ENCODE measurements around the gene COL20A1.

The COL20A1 gene

DNA sequence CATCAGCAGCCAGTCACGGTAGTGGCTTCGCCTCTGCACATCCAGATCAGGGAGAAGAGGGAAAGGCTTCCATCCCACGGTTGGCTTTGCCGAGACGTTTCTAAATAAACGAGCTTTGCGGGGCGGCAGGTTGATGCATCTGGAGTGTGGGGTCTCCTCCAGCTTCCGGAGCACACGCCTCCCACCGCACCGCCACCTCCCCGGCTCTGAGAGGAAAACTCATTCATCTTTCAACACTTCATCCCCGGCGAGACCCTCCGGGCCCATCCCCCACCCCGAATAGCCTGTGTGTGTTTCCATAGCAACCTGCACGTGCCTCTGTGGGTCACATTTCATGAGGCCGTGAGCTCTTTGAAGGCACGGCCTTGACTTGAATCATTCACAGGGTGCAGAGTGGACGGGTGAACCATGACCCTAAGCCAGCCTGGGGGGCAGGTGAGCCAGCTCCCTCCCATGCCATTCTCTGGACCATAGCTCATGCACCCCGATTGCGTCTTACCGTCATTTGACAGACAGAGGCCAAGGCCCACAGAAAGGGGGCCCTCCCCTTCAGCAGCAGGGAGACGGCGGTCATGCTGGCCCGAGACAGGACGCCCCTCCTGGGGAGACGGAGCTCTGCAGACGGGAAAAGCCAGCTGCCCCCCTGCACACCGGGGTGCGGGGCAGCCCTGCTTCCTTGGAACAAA, 84.4 kb downstream of the COL20A1 start (continued):
- TF ChIP-seq RARB (CRISPR knock-in tag; IDR thresholded peaks at IDR 0.05) (no peak), BACH2 (CRISPR knock-in tag; IDR thresholded peaks at IDR 0.05; ENCODE audit: borderline replicate concordance) (no peak), ZFP30 (CRISPR knock-in tag; IDR thresholded peaks at IDR 0.05) (no peak), ESRRG (CRISPR knock-in tag; IDR thresholded peaks at IDR 0.05) (no peak), ZFP3 (CRISPR knock-in tag; IDR thresholded peaks at IDR 0.05) (no peak), TOX (CRISPR knock-in tag; IDR thresholded peaks at IDR 0.05; ENCODE audit: borderline replicate concordance) (no peak)

DNA sequence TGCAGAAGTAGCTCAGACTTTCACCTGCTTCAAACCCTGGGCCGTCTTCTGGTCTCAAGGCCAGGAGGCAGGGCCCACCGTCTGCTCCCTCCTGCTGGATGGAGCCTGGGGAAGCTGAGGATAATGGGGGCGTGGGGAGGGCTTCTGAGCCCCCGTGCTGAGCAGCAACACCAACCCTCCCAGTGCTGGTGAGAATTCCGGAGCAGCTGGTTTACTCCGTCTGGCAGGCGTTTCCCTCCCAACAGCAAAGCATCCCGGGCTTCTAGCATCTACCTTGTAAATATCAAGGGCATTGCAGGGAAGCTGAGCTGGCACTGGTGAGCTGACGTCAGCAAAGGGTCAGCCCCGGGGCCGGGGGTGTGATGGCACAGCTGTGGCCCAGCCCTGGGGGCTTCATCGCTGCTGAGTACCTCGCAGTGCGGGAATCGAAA, 85.0 kb downstream of the COL20A1 start:
- ATAC-seq: no peak
- TF ChIP-seq PPARA (CRISPR knock-in tag; IDR thresholded peaks at IDR 0.05; ENCODE audit: borderline replicate concordance) (no peak), BACH2 (CRISPR knock-in tag; IDR thresholded peaks at IDR 0.05; ENCODE audit: borderline replicate concordance) (no peak), ZFP3 (CRISPR knock-in tag; IDR thresholded peaks at IDR 0.05) (no peak), CSDC2 (CRISPR knock-in tag; IDR thresholded peaks at IDR 0.05) (no peak), ZNF70 (CRISPR knock-in tag; IDR thresholded peaks at IDR 0.05) (no peak), GLIS3 (CRISPR knock-in tag; IDR thresholded peaks at IDR 0.05) (no peak), ZFP30 (CRISPR knock-in tag; IDR thresholded peaks at IDR 0.05) (no peak), SNAI2 (CRISPR knock-in tag; IDR thresholded peaks at IDR 0.05) (no peak), ZNF8 (CRISPR knock-in tag; IDR thresholded peaks at IDR 0.05) (no peak), ISL1 (CRISPR knock-in tag; IDR thresholded peaks at IDR 0.05) (no peak), ZC3H10 (CRISPR knock-in tag; IDR thresholded peaks at IDR 0.05) (no peak), TOX (CRISPR knock-in tag; IDR thresholded peaks at IDR 0.05; ENCODE audit: borderline replicate concordance) (no peak), ZNF565 (CRISPR knock-in tag; conservative IDR thresholded peaks at IDR 0.05; ENCODE audit: low read depth) (no peak), ARNTL (CRISPR knock-in tag; IDR thresholded peaks at IDR 0.05; ENCODE audit: borderline replicate concordance, low read depth) (no peak)
- TF ChIP-seq, protein P1, sequence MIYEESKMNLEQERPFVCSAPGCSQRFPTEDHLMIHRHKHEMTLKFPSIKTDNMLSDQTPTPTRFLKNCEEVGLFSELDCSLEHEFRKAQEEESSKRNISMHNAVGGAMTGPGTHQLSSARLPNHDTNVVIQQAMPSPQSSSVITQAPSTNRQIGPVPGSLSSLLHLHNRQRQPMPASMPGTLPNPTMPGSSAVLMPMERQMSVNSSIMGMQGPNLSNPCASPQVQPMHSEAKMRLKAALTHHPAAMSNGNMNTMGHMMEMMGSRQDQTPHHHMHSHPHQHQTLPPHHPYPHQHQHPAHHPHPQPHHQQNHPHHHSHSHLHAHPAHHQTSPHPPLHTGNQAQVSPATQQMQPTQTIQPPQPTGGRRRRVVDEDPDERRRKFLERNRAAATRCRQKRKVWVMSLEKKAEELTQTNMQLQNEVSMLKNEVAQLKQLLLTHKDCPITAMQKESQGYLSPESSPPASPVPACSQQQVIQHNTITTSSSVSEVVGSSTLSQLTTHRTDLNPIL (CRISPR knock-in tag; IDR thresholded peaks at IDR 0.05; ENCODE audit: low read depth): no peak
- TF ChIP-seq, protein P2, sequence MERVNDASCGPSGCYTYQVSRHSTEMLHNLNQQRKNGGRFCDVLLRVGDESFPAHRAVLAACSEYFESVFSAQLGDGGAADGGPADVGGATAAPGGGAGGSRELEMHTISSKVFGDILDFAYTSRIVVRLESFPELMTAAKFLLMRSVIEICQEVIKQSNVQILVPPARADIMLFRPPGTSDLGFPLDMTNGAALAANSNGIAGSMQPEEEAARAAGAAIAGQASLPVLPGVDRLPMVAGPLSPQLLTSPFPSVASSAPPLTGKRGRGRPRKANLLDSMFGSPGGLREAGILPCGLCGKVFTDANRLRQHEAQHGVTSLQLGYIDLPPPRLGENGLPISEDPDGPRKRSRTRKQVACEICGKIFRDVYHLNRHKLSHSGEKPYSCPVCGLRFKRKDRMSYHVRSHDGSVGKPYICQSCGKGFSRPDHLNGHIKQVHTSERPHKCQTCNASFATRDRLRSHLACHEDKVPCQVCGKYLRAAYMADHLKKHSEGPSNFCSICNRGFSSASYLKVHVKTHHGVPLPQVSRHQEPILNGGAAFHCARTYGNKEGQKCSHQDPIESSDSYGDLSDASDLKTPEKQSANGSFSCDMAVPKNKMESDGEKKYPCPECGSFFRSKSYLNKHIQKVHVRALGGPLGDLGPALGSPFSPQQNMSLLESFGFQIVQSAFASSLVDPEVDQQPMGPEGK (CRISPR knock-in tag; IDR thresholded peaks at IDR 0.05; ENCODE audit: borderline replicate concordance): no peak
- TF ChIP-seq, protein P3, sequence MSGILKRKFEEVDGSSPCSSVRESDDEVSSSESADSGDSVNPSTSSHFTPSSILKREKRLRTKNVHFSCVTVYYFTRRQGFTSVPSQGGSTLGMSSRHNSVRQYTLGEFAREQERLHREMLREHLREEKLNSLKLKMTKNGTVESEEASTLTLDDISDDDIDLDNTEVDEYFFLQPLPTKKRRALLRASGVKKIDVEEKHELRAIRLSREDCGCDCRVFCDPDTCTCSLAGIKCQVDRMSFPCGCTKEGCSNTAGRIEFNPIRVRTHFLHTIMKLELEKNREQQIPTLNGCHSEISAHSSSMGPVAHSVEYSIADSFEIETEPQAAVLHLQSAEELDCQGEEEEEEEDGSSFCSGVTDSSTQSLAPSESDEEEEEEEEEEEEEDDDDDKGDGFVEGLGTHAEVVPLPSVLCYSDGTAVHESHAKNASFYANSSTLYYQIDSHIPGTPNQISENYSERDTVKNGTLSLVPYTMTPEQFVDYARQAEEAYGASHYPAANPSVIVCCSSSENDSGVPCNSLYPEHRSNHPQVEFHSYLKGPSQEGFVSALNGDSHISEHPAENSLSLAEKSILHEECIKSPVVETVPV (CRISPR knock-in tag; IDR thresholded peaks at IDR 0.05): no peak

DNA sequence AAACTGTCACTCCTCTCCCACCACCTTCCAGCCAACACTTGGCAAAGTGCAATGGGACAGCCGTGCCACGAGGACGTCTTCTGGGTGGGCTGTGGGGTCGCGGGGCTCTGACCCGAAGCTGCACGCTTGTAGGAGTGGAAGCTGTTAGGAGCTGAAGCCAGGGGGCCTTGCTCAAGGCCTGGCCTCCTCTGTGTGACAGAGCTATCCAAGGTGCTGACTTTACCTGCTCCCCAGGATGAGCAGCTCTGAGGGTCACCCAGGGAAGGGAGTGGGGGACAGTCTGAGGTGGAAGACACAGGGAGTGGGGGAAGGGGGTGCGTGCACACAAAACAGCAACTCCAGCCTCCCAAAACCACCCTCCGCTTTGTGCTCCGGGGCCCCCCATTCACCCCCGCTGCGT, 85.6 kb downstream of the COL20A1 start:
- no peak for ATAC-seq
- TF ChIP-seq ZNF8 (CRISPR knock-in tag; IDR thresholded peaks at IDR 0.05): no peak
- no peak for TF ChIP-seq TOX (CRISPR knock-in tag; IDR thresholded peaks at IDR 0.05; ENCODE audit: borderline replicate concordance)
- TF ChIP-seq ZNF565 (CRISPR knock-in tag; conservative IDR thresholded peaks at IDR 0.05; ENCODE audit: low read depth): no peak
- TF ChIP-seq RARB (CRISPR knock-in tag; IDR thresholded peaks at IDR 0.05): no peak
- no peak for TF ChIP-seq ISL1 (CRISPR knock-in tag; IDR thresholded peaks at IDR 0.05)
- TF ChIP-seq OSR1 (CRISPR knock-in tag; IDR thresholded peaks at IDR 0.05): no peak
- no peak for TF ChIP-seq BACH2 (CRISPR knock-in tag; IDR thresholded peaks at IDR 0.05; ENCODE audit: borderline replicate concordance)
- TF ChIP-seq PPARA (CRISPR knock-in tag; IDR thresholded peaks at IDR 0.05; ENCODE audit: borderline replicate concordance): no peak
- no peak for TF ChIP-seq GLIS3 (CRISPR knock-in tag; IDR thresholded peaks at IDR 0.05)
- TF ChIP-seq, protein P4, sequence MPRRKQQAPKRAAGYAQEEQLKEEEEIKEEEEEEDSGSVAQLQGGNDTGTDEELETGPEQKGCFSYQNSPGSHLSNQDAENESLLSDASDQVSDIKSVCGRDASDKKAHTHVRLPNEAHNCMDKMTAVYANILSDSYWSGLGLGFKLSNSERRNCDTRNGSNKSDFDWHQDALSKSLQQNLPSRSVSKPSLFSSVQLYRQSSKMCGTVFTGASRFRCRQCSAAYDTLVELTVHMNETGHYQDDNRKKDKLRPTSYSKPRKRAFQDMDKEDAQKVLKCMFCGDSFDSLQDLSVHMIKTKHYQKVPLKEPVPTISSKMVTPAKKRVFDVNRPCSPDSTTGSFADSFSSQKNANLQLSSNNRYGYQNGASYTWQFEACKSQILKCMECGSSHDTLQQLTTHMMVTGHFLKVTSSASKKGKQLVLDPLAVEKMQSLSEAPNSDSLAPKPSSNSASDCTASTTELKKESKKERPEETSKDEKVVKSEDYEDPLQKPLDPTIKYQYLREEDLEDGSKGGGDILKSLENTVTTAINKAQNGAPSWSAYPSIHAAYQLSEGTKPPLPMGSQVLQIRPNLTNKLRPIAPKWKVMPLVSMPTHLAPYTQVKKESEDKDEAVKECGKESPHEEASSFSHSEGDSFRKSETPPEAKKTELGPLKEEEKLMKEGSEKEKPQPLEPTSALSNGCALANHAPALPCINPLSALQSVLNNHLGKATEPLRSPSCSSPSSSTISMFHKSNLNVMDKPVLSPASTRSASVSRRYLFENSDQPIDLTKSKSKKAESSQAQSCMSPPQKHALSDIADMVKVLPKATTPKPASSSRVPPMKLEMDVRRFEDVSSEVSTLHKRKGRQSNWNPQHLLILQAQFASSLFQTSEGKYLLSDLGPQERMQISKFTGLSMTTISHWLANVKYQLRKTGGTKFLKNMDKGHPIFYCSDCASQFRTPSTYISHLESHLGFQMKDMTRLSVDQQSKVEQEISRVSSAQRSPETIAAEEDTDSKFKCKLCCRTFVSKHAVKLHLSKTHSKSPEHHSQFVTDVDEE (CRISPR knock-in tag; IDR thresholded peaks at IDR 0.05): no peak
- TF ChIP-seq, protein P5, sequence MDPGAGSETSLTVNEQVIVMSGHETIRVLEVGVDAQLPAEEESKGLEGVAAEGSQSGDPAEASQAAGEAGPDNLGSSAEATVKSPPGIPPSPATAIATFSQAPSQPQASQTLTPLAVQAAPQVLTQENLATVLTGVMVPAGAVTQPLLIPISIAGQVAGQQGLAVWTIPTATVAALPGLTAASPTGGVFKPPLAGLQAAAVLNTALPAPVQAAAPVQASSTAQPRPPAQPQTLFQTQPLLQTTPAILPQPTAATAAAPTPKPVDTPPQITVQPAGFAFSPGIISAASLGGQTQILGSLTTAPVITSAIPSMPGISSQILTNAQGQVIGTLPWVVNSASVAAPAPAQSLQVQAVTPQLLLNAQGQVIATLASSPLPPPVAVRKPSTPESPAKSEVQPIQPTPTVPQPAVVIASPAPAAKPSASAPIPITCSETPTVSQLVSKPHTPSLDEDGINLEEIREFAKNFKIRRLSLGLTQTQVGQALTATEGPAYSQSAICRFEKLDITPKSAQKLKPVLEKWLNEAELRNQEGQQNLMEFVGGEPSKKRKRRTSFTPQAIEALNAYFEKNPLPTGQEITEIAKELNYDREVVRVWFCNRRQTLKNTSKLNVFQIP (CRISPR knock-in tag; IDR thresholded peaks at IDR 0.05; ENCODE audit: borderline replicate concordance, low read depth): no peak
- no peak for TF ChIP-seq ZNF70 (CRISPR knock-in tag; IDR thresholded peaks at IDR 0.05)
